GM12874 (cell line): ENCODE measurements around the gene RPS6KA2.

ENCODE experiments used
- CTCF ChIP-seq: IDR thresholded peaks from 2 replicates; pipeline ENCODE4 v1.5.1; 2011; ENCODE audit warnings: low read depth, mild to moderate bottlenecking, control low read depth, low read length, moderate library complexity; ENCODE audit not compliant: insufficient read depth

RPS6KA2 gene

GRCh38 chr6:166361077-166361429 is 266.0 kb downstream of the RPS6KA2 start:
- TF ChIP-seq CTCF, result no peak

- TF ChIP-seq CTCF, result no peak
These were observed 266.6 kb downstream of the RPS6KA2 start for GRCh38 chr6:166360243-166361076.
